Measurements from ENCODE around the gene SLC4A2.

- TF ChIP-seq CTCF (IDR thresholded peaks at IDR 0.05), result no peak
- no peak for TF ChIP-seq POLR2A (IDR thresholded peaks at IDR 0.05)
- no peak for TF ChIP-seq POLR2AphosphoS5 (IDR thresholded peaks at IDR 0.05; ENCODE audit: insufficient read depth in 1 of 2, low read depth in 1 of 2)
These were observed 28.8 kb downstream of the SLC4A2 start for GRCh38 chr7:151088019-151088855.
